Transverse colon (tissue), 4 donors: Measurements from ENCODE around the gene CMAS. TPM values are rescaled to one million over a fixed set of nuclear protein-coding genes. Genes with fewer than 3 reads are reported as not detected.
A peak's percentile ranks its signal among the peaks of the same experiment; 100 is the strongest.
"Not testable (repeated sequence)": the region's sequence is repeated elsewhere in the genome, so short reads cannot be mapped to it uniquely, and the experiment has no call there.

ENCODE experiments used
- DNase-seq: peaks from one replicate; pipeline ENCODE4 v3.0.0-alpha.2; 2019
- H3K27ac ChIP-seq, 4 donors: fragments of 200-600 bp; sonication (generic); 2 replicates each; pipeline ENCODE4 v1.5.1; 2016 to 2018; ENCODE audit warnings: inconsistent platforms in 4 of 4
- H3K27me3 ChIP-seq: fragments of 200-600 bp; sonication (generic); 2 replicates; pipeline ENCODE4 v1.5.1; 2017; ENCODE audit warnings: inconsistent platforms
- H3K36me3 ChIP-seq, 4 donors: fragments of 200-600 bp; sonication (generic); 2 replicates each; pipeline ENCODE4 v1.5.1; 2017 to 2019; ENCODE audit warnings: inconsistent platforms in 4 of 4
- H3K4me1 ChIP-seq, 4 donors: fragments of 200-600 bp; sonication (generic); 2 replicates each; pipeline ENCODE4 v1.5.1; 2017 to 2020; ENCODE audit warnings: inconsistent platforms in 4 of 4
- H3K4me3 ChIP-seq, 4 donors: fragments of 200-600 bp; sonication (generic); 1 replicate in 1 of 4; 2 replicates in 3 of 4; pipeline versions ENCODE4 v1.5.1 to v1.6.1; 2017 to 2019; ENCODE audit warnings: inconsistent platforms in 4 of 4
- H3K9me3 ChIP-seq, 2 donors: fragments of 200-600 bp; sonication (generic); 2 replicates each; pipeline ENCODE4 v1.5.1; 2017 to 2019; ENCODE audit warnings: inconsistent platforms in 2 of 2
- EP300 ChIP-seq: sonication (generic); formaldehyde crosslinking; IDR thresholded peaks from one replicate; pipeline ENCODE4 v1.6.1; 2017; ENCODE audit warnings: antibody characterized with exemption, low read depth
- POLR2A ChIP-seq: fragments of 450-650 bp; IDR thresholded peaks from one replicate; pipeline ENCODE4 v1.6.1; 2016; ENCODE audit warnings: antibody characterized with exemption, mild to moderate bottlenecking, moderate library complexity
- POLR2AphosphoS5 ChIP-seq, 3 donors: sonication (generic); formaldehyde crosslinking; IDR thresholded peaks; one replicate each; pipeline ENCODE4 v1.6.1; 2016; ENCODE audit warnings: antibody characterized with exemption in 3 of 3
- WGBS, 2 donors: methylation state at CpG; one replicate each; pipeline ENCODE4 v1.1.5; 2018; ENCODE audit warnings: low coverage in 1 of 2; 5-methylcytosine and 5-hydroxymethylcytosine counted together
- in situ Hi-C, 4 donors: fragments of 200-750 bp; cut with MboI; loops; one replicate each; pipeline versions ENCODE4 v1.15.0 to v1.15.1; 2017; ENCODE audit warnings: low sequenced_read_pairs in 3 of 4, low pct_ligation_motif_present in 1 of 4, low pct_unique_long_range_greater_than_20kb in 1 of 4
- intact Hi-C: fragments of 100-400 bp; cut with DNase I; formaldehyde crosslinking; loops from one replicate; pipeline ENCODE4 v1.15.1; 2023; ENCODE audit warnings: low total_unique reads
- total RNA-seq, 4 donors: library from RNA; depleted of rRNA; stranded (reverse); fragments of >200 nt; gene quantifications; one replicate each; pipeline ENCODE4 v1.1.0, GENCODE V29; 2016
- TF ChIP-seq, protein P1 (sequence below), 5 experiments: fragments of 200-600 bp in 3 of 5; fragments of 450-650 bp in 2 of 5; sonication (generic) in 3 of 5; IDR thresholded peaks; 1 replicate in 2 of 5; 2 replicates in 3 of 5; pipeline ENCODE4 v1.5.1; 2016 to 2017; ENCODE audit warnings: antibody characterized with exemption in 5 of 5, inconsistent platforms in 3 of 5, mild to moderate bottlenecking in 2 of 5, moderate library complexity in 1 of 5

Gene CMAS
- total RNA-seq, 4 donors from 2014 or later: 12.3 to 92.6 (median 69.0) TPM

- H3K36me3 ChIP-seq: no peaks in the 10 kb centered on the region
- DNase-seq: no peak
- peaks cover 4 to 72% (median 50%) of the 10 kb centered on the region in 4 donors for H3K4me1 ChIP-seq
- peak overlapping the region; percentile 94 to 99 (median 97) for H3K27ac ChIP-seq
- no peaks in the 10 kb centered on the region for H3K9me3 ChIP-seq
- intact Hi-C loops (loop anchor here (5.0 kb wide), 1 partner anchor 465 kb away; no protein-coding TSS in a partner anchor), in situ Hi-C loops (loop anchor here in 1 of 4 donors (10.0 kb wide), 1 partner anchor 543 kb away; the partner anchor contains the start of genes GOLT1B and RECQL)
- whole genome bisulfite sequencing, 2 donors: 47 to 73% methylated on average over 1 to 2 of the region's 2 CpGs
- TF ChIP-seq POLR2AphosphoS5 (IDR thresholded peaks at IDR 0.05) (no peak), EP300 (no peak), POLR2A (no peak)
- TF ChIP-seq, protein P1, sequence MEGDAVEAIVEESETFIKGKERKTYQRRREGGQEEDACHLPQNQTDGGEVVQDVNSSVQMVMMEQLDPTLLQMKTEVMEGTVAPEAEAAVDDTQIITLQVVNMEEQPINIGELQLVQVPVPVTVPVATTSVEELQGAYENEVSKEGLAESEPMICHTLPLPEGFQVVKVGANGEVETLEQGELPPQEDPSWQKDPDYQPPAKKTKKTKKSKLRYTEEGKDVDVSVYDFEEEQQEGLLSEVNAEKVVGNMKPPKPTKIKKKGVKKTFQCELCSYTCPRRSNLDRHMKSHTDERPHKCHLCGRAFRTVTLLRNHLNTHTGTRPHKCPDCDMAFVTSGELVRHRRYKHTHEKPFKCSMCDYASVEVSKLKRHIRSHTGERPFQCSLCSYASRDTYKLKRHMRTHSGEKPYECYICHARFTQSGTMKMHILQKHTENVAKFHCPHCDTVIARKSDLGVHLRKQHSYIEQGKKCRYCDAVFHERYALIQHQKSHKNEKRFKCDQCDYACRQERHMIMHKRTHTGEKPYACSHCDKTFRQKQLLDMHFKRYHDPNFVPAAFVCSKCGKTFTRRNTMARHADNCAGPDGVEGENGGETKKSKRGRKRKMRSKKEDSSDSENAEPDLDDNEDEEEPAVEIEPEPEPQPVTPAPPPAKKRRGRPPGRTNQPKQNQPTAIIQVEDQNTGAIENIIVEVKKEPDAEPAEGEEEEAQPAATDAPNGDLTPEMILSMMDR (IDR thresholded peaks at IDR 0.05): no peak
- peak overlapping the region in 3 of 4 donors; percentile 93 to 99 (median 99) for H3K4me3 ChIP-seq
- no peaks in the 10 kb centered on the region for H3K27me3 ChIP-seq
Measured at GRCh38 chr12:22047494-22047893, 1.5 kb downstream of the CMAS start.

- peak overlapping the region; percentile 38 to 99 (median 95) for H3K27ac ChIP-seq
- no peak for TF ChIP-seq POLR2AphosphoS5 (IDR thresholded peaks at IDR 0.05)
- TF ChIP-seq POLR2A: no peak
- intact Hi-C loops (loop anchor here (5.0 kb wide), 1 partner anchor 464 kb away; no protein-coding TSS in a partner anchor), in situ Hi-C loops (loop anchor here in 1 of 4 donors (10.0 kb wide), 1 partner anchor 544 kb away; the partner anchor contains the start of genes GOLT1B and RECQL)
- WGBS, 2 donors: 52 to 66% methylated on average over 3 to 4 of the region's 4 CpGs
- no peak for DNase-seq
- H3K9me3 ChIP-seq: no peaks in the 10 kb centered on the region
- no peaks in the 10 kb centered on the region for H3K36me3 ChIP-seq
- peaks cover 4 to 66% (median 47%) of the 10 kb centered on the region in 4 donors for H3K4me1 ChIP-seq
- no peaks in the 10 kb centered on the region for H3K27me3 ChIP-seq
- H3K4me3 ChIP-seq: no peak overlapping the region
Measured at GRCh38 chr12:22048351-22049041, 2.5 kb downstream of the CMAS start.

DNA sequence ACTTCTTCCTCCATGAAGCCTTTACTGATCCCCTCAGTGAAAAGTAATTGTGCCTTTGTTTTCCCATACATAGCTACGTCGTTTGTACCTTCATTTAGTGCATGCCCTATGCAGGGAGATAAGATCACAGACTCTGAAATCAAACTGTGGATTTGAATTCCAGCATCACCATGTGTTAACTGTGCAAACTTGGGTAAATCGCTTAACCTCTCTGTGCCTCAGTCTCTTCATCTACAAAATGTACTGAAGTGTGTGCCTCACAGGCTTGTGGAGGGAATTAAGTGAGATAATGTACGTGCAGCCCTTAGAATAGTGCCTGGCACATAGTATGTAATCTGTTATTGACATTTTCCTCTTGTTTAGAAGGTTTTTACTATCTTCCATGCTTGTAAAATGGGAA is 4.1 kb downstream of the CMAS start:
- Histone ChIP-seq H3K27me3 (no peaks in the 10 kb centered on the region), H3K36me3 (peaks cover 0 to 3% (median under 1%) of the 10 kb centered on the region in 4 donors), H3K4me3 (no peak overlapping the region), H3K4me1 (peaks cover 4 to 56% (median 39%) of the 10 kb centered on the region in 4 donors), H3K9me3 (no peaks in the 10 kb centered on the region), H3K27ac (peak overlapping the region in 1 of 4 donors; percentile 45)
- 70 to 83% methylated on average over 4 of the region's 4 CpGs for WGBS, 2 donors
- in situ Hi-C loops (no loop called here), intact Hi-C loops (no loop called here)
- no peak for DNase-seq
- TF ChIP-seq POLR2A (no peak), EP300 (no peak), POLR2AphosphoS5 (IDR thresholded peaks at IDR 0.05) (no peak)
- TF ChIP-seq, protein P1 (IDR thresholded peaks at IDR 0.05): no peak

- in situ Hi-C loops (no loop called here), intact Hi-C loops (no loop called here)
- DNase-seq: no peak
- Histone ChIP-seq H3K36me3 (peaks cover 0 to 12% (median 3%) of the 10 kb centered on the region in 4 donors), H3K27ac (peak overlapping the region in 2 of 4 donors; percentile 2 to 45), H3K27me3 (no peaks in the 10 kb centered on the region), H3K9me3 (no peaks in the 10 kb centered on the region), H3K4me1 (peaks cover 4 to 48% (median 35%) of the 10 kb centered on the region in 4 donors), H3K4me3 (no peak overlapping the region)
- TF ChIP-seq, protein P1 (IDR thresholded peaks at IDR 0.05): no peak
- TF ChIP-seq POLR2AphosphoS5 (IDR thresholded peaks at IDR 0.05): no peak
- no peak for TF ChIP-seq POLR2A
- no peak for TF ChIP-seq EP300
Measured at GRCh38 chr12:22051114-22051698, 5.2 kb downstream of the CMAS start.

- intact Hi-C loops: not testable (repeated sequence)
Measured at GRCh38 chr12:22052994-22053393, 7.0 kb downstream of the CMAS start.

More at GRCh38 chr12:22052994-22053393, 7.0 kb downstream of the CMAS start:
- DNase-seq, H3K9me3 ChIP-seq, H3K4me3 ChIP-seq, H3K27ac ChIP-seq, in situ Hi-C loops, H3K27me3 ChIP-seq: not testable (repeated sequence)
- Histone ChIP-seq H3K36me3 (peaks cover 0 to 17% (median 6%) of the 10 kb centered on the region in 4 donors), H3K4me1 (peaks cover 0 to 38% (median 28%) of the 10 kb centered on the region in 4 donors)
- 75 to 97% methylated on average over 4 to 6 of the region's 6 CpGs for WGBS, 2 donors
